Endothelial cell (in vitro differentiated cells): ENCODE data around the gene DHX32. TPM values are rescaled to one million over a fixed set of nuclear protein-coding genes. Genes with fewer than 3 reads are reported as not detected.

ENCODE experiments used
- DNase-seq: peaks from one replicate; pipeline ENCODE4 v3.0.0; 2021; ENCODE audit warnings: low spot score
- H3K27ac Mint-ChIP-seq: one replicate; pipeline ENCODE4 v1.8.0; 2021; ENCODE audit warnings: mixed read lengths, inconsistent platforms; ENCODE audit not compliant: unreplicated experiment
- H3K27me3 Mint-ChIP-seq: one replicate; pipeline ENCODE4 v1.8.0; 2021; ENCODE audit warnings: mild to moderate bottlenecking, moderate library complexity, mixed read lengths, inconsistent platforms; ENCODE audit not compliant: unreplicated experiment
- H3K36me3 Mint-ChIP-seq: one replicate; pipeline ENCODE4 v1.8.0; 2021; ENCODE audit warnings: mild to moderate bottlenecking, low read depth, mixed read lengths, inconsistent platforms; ENCODE audit not compliant: unreplicated experiment
- H3K4me1 Mint-ChIP-seq: one replicate; pipeline ENCODE4 v1.8.0; 2021; ENCODE audit warnings: mild to moderate bottlenecking, mixed read lengths, inconsistent platforms; ENCODE audit not compliant: unreplicated experiment
- H3K4me3 Mint-ChIP-seq: one replicate; pipeline ENCODE4 v1.8.0; 2021; ENCODE audit warnings: mild to moderate bottlenecking, mixed read lengths, inconsistent platforms; ENCODE audit not compliant: unreplicated experiment
- H3K9me3 Mint-ChIP-seq: one replicate; pipeline ENCODE4 v1.8.0; 2021; ENCODE audit warnings: mixed read lengths, inconsistent platforms; ENCODE audit not compliant: unreplicated experiment
- total RNA-seq: library from RNA; stranded (reverse); fragmentation: NEBNext Ultra II Directional; extraction: Animal tissue kit (Norgen Biotek cat#: 25700); gene quantifications from one replicate; pipeline ENCODE4 v1.2.1, GENCODE V29; 2021; ENCODE audit not compliant: unreplicated experiment
- TF ChIP-seq, protein P1 (sequence below): fragments of 200-600 bp; sonication (generic); IDR thresholded peaks from one replicate; pipeline ENCODE4 v1.5.0; 2021; ENCODE audit warnings: antibody characterized with exemption; ENCODE audit not compliant: unreplicated experiment

DHX32 gene
- total RNA-seq, 1 donor from 2014 or later: 54.0 TPM

DNA sequence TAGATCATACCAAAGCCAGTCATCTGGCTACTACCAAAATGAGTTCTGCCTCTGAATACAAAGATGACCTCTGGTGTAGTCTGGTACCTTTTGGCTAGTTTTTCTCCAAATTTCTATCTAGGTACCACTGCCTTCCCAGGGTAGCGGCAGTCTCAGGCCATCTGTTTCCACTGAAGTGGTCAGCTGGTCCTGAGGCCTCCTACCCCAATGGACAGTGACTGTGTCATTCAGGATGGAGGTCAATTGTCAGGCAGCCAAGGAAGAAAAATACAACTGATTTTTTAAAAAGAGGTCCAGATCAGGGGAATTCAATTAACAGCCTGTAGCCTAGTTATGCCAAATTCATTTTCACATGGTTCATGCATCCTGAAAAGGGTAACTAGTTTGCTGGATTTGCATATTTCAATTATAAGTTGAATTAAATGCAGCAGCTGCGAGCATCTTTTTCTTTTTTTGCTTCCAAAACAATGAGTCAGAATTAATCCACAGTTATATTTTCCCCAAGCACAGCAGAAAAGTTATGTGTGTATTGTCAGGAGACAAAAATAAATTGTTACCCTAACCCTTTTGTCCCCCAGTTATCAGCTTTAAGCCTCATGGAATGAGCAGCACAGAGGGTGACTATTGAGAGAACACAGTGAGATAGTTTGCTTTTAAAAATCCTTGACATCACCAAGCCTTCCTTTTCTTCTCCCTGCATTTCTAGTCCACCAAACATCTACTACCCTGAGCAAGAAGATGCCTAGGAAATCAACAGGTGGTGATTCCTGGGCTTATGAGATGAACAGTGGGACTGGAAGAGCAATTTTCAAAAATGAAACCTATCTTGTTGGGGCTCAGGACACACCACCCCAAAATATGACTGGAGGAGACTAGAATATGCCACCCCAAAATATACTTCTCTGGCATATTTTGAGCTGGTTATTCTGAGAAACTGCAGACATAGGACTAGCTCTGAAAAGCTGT is 30.0 kb downstream of the DHX32 start:
- DNase-seq: no peak
- TF ChIP-seq, protein P1, sequence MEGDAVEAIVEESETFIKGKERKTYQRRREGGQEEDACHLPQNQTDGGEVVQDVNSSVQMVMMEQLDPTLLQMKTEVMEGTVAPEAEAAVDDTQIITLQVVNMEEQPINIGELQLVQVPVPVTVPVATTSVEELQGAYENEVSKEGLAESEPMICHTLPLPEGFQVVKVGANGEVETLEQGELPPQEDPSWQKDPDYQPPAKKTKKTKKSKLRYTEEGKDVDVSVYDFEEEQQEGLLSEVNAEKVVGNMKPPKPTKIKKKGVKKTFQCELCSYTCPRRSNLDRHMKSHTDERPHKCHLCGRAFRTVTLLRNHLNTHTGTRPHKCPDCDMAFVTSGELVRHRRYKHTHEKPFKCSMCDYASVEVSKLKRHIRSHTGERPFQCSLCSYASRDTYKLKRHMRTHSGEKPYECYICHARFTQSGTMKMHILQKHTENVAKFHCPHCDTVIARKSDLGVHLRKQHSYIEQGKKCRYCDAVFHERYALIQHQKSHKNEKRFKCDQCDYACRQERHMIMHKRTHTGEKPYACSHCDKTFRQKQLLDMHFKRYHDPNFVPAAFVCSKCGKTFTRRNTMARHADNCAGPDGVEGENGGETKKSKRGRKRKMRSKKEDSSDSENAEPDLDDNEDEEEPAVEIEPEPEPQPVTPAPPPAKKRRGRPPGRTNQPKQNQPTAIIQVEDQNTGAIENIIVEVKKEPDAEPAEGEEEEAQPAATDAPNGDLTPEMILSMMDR: no peak
- Mint-ChIP-seq H3K36me3 (peaks cover 46% of the 10 kb centered on the region), H3K27me3 (no peaks in the 10 kb centered on the region), H3K27ac (no peak overlapping the region), H3K4me1 (no peaks in the 10 kb centered on the region), H3K9me3 (no peaks in the 10 kb centered on the region), H3K4me3 (no peak overlapping the region)

DNA sequence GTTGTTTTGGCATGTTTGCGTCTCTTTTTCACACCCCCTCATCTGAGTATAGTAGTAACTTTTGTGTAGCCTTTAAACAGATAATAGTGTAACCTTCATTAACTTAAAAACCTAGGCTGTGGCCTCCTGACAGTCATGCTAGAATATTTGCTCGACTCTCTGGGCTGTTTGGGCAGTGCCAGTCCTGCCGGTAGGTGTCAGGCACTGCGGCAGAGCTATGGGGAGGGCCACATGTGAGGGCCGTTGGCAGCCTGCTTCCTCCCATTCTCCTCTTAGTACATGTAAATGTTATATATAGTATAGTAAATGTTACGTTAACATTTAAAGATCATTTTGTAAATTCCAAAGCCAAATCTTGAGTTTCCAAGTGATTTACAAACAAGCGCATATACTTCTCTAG is 31.6 kb downstream of the DHX32 start:
- no peaks in the 10 kb centered on the region for H3K4me1 Mint-ChIP-seq
- TF ChIP-seq, protein P1: no peak
- no peaks in the 10 kb centered on the region for H3K9me3 Mint-ChIP-seq
- H3K27ac Mint-ChIP-seq: no peak overlapping the region
- no peak overlapping the region for H3K4me3 Mint-ChIP-seq
- no peak for DNase-seq
- H3K27me3 Mint-ChIP-seq: no peaks in the 10 kb centered on the region
- H3K36me3 Mint-ChIP-seq: peaks cover 50% of the 10 kb centered on the region

DNA sequence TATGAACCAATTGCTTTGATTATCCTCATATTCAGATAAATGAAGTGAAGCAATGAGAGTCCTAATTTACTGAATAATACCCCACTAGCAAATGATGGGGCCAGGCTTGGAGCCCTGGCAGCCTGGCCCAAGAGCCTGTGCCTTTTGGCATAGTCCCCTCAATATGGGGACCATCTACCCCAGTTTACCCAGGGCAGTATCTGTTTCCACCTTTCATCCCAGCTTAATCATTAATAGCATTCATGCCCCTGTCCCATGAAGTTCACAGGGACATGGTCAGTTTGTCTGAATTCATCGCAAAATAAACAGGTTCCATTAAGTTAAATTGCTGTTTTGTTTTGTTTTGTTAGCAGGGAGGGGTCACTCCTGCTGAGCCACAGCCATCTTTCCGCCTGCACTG is 32.2 kb downstream of the DHX32 start:
- TF ChIP-seq, protein P1: no peak
- H3K27ac Mint-ChIP-seq: no peak overlapping the region
- H3K27me3 Mint-ChIP-seq: no peaks in the 10 kb centered on the region
- no peak overlapping the region for H3K4me3 Mint-ChIP-seq
- H3K9me3 Mint-ChIP-seq: no peaks in the 10 kb centered on the region
- no peaks in the 10 kb centered on the region for H3K4me1 Mint-ChIP-seq
- DNase-seq: no peak
- H3K36me3 Mint-ChIP-seq: peaks cover 53% of the 10 kb centered on the region

DNA sequence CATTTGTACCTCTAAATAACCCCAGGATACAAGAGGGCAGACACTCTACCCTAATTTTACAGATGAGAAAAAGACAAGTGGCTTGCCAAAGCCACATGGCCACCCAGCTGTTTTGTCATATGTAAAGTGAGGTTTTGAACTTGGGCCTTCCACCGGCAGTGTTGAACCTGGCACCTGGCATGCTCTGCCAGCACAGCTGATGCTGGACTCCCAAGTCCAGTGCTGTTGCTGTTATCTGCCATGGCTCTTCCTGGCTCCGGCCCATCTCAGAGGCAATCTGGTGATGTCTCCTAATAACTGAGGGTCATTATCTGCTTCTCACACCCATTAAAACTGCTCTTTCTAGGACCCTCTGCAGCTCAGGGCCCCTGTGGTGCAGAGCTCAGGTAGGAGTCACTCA is 32.7 kb downstream of the DHX32 start:
- H3K4me1 Mint-ChIP-seq: no peaks in the 10 kb centered on the region
- H3K9me3 Mint-ChIP-seq: no peaks in the 10 kb centered on the region
- TF ChIP-seq, protein P1: no peak
- no peaks in the 10 kb centered on the region for H3K27me3 Mint-ChIP-seq
- peaks cover 54% of the 10 kb centered on the region for H3K36me3 Mint-ChIP-seq
- no peak overlapping the region for H3K27ac Mint-ChIP-seq
- no peak overlapping the region for H3K4me3 Mint-ChIP-seq
- no peak for DNase-seq

DNA sequence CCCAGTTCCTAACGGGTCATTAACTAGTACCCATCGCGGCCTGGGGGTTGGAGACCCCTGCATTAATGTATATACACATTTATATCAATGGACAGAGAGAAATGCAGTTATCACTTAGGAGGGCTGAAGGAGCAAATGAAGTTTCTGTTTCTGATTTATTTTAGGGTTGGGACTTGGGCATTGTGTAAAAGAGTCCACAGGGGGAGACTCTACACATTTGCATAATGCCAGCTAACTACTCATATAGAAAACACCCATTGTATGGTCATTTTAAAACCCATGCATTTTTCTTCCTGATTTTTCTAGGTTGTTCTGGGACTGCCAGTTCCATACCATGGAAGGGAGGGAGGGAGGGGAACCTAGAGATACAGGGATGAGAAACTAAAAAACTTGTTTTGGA is 34.2 kb downstream of the DHX32 start:
- no peak overlapping the region for H3K27ac Mint-ChIP-seq
- H3K4me1 Mint-ChIP-seq: no peaks in the 10 kb centered on the region
- no peak overlapping the region for H3K4me3 Mint-ChIP-seq
- H3K36me3 Mint-ChIP-seq: peaks cover 48% of the 10 kb centered on the region
- TF ChIP-seq, protein P1: no peak
- DNase-seq: no peak
- no peaks in the 10 kb centered on the region for H3K9me3 Mint-ChIP-seq
- no peaks in the 10 kb centered on the region for H3K27me3 Mint-ChIP-seq
